Measurements from ENCODE around the gene STYXL2.

Gene STYXL2

DNA sequence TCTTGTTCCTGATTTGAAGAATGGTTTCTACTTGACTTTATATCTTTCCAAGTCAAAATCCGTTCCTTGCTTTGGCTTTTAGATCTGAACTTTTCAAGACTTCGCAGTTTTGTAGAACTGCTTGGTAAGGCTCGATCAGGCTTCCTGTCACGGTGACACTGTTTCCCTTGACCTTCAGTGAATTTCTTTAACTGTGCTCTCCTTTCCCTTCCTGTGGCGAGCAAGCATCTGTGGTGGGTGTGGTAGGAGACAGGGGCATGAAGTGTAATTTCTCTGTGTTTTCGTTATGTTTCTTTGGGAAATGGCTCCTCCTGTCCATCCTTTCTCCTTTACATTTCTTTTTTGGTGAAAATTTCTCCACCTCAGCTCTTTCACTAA is 10.4 kb downstream of the STYXL2 start:
- no peak overlapping the region for H3K4me3 ChIP-seq (ENCODE audit: low read length)
- TF ChIP-seq, protein P1, sequence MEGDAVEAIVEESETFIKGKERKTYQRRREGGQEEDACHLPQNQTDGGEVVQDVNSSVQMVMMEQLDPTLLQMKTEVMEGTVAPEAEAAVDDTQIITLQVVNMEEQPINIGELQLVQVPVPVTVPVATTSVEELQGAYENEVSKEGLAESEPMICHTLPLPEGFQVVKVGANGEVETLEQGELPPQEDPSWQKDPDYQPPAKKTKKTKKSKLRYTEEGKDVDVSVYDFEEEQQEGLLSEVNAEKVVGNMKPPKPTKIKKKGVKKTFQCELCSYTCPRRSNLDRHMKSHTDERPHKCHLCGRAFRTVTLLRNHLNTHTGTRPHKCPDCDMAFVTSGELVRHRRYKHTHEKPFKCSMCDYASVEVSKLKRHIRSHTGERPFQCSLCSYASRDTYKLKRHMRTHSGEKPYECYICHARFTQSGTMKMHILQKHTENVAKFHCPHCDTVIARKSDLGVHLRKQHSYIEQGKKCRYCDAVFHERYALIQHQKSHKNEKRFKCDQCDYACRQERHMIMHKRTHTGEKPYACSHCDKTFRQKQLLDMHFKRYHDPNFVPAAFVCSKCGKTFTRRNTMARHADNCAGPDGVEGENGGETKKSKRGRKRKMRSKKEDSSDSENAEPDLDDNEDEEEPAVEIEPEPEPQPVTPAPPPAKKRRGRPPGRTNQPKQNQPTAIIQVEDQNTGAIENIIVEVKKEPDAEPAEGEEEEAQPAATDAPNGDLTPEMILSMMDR (IDR thresholded peaks at IDR 0.05; ENCODE audit: insufficient read depth, low read depth, low read length, missing control alignments) = no peak
- no peak for DNase-seq (ENCODE audit: low read depth)

DNA sequence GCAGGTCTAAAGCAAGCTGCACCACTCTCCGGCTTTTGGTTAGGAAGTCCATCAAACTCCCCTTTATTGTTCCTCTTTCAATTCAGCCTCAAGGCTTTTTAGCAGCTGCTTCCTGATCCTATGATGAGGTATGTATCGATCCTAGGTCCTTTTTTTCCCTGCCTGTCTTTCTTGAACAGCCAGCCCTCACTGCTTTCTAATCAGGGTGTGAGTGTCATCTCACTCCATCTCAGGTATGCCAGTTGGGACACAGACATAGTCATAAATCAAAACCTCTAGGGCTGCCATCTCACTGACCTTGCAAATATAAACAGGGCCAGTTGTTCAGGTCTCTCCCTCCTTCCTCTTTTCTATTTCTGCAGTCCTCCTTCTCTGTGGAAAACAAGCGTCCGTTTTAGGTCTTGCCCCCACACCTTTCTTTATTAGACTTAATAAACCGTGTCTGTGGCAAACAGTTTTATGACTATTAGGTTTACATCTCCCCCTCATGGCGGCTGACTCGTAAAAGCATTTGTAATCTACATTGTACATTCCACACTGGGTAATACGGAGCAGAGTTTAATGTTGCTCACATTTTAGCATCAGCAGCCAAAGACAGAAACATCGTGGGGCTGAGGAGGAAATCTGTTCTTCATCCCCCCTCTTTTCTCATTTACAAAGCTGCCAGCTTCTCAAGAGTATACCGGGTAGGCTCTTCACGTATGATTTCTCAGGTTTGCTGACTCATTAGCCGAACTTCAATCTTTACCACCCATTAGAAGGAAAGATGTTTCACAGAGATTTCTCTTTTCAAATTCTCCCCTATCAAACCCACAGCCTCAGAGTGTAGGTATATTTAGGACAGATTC is 11.6 kb downstream of the STYXL2 start:
- no peak overlapping the region for H3K4me3 ChIP-seq (ENCODE audit: low read length)
- TF ChIP-seq, protein P1 (IDR thresholded peaks at IDR 0.05; ENCODE audit: insufficient read depth, low read depth, low read length, missing control alignments) = no peak
- no peak for DNase-seq (ENCODE audit: low read depth)

DNA sequence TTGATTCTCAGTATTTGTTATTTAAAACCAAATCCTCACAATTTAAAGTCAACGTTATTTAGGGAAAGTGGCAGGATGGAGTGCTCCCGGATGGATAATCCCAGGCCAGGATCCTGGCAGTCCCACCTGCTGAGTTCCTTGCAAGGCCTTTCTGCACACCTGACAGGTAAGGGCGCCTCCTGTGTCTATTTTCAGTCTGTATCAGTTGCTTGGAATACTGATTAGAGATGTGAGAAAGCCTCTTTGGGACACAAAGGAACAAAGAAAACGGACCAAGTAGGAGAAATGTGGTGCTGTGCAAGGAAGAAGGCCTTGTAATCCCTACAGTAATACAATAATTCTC is 12.2 kb downstream of the STYXL2 start:
- DNase-seq (ENCODE audit: low read depth) = no peak
- TF ChIP-seq, protein P1 (IDR thresholded peaks at IDR 0.05; ENCODE audit: insufficient read depth, low read depth, low read length, missing control alignments) = no peak
- no peak overlapping the region for H3K4me3 ChIP-seq (ENCODE audit: low read length)

DNA sequence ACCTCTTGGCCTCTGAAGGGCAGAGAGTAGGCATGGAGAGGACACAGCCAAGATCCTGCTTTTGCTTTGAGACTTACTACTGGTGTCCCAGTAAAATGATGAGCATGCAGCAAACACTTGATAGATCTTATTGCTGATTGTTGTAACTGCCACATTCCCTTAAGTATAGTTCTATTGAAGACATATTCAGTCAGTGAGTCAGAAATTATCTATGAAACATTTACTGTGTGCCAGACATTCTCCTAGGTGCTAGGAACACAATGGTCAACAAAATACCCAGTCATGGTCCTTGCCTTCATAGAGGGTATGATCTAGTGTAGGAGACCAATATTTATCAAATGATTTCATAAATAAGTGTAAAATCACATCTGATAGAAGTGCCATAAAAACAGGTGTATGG is 13.6 kb downstream of the STYXL2 start:
- peak; percentile 50 for DNase-seq (ENCODE audit: low read depth)
- TF ChIP-seq, protein P1 (IDR thresholded peaks at IDR 0.05; ENCODE audit: insufficient read depth, low read depth, low read length, missing control alignments) = no peak
- H3K4me3 ChIP-seq (ENCODE audit: low read length) = no peak overlapping the region

DNA sequence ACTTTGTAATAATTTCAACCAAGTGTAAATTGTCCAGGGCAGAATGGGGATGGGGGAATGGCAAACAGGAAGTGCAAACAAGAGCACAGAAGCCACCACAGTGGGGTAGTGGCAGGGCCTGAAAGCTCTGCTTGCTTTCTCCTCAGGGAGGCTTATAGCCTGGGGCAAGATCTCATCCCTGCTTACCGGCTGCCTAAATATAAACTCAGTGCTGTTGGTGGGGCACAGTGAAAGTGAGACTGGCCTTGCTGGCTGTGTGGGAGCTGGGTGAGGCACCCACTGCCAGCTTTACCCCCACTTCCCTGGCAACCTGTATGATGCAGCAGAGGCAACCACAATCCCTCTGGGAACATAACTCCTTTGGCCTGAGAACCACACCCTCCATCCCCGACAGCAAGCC is 15.2 kb downstream of the STYXL2 start:
- no peak overlapping the region for H3K4me3 ChIP-seq (ENCODE audit: low read length)
- DNase-seq (ENCODE audit: low read depth) = no peak

DNA sequence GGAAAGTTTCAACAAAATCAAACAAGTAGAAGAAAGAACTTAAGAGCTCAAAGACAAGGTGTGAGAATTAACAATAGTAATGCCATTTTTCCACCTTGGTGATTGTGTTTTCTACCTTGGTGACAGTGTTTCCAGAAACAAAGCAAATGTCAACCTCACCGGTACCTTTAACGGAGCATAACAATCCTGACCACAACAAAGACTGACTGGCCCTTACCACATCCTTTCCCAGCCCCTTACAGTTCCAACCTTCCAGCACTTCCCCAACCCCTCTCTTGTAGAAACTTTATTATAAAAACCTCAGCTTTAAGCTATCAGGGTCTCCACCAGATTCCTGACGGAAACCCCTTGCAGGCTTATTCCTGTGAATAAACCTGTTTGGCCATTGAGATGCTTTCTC is 16.7 kb downstream of the STYXL2 start:
- TF ChIP-seq, protein P1 (IDR thresholded peaks at IDR 0.05; ENCODE audit: insufficient read depth, low read depth, low read length, missing control alignments) = no peak
- H3K4me3 ChIP-seq (ENCODE audit: low read length) = no peak overlapping the region
- DNase-seq (ENCODE audit: low read depth) = no peak

More for the DNA sequence above, 15.2 kb downstream of the STYXL2 start:
- TF ChIP-seq, protein P1 (IDR thresholded peaks at IDR 0.05; ENCODE audit: insufficient read depth, low read depth, low read length, missing control alignments) = no peak

All from epithelial cell of esophagus (primary cell).